Keratinocyte (primary cell): ENCODE measurements around the gene MAPT. TPM values are rescaled to one million over a fixed set of nuclear protein-coding genes. Genes with fewer than 3 reads are reported as not detected.

Experiments used
- DNase-seq: peaks from one replicate; pipeline ENCODE4 v3.0.0-alpha.2; 2011; ENCODE audit warnings: low read depth, missing footprints, low spot score
- FAIRE-seq: peaks from 2 replicates; lab custom pipeline; 2011; peaks lifted over from hg19 to GRCh38; lab: Jason Lieb, UNC
- H2AFZ ChIP-seq: 2 replicates; pipeline ENCODE4 v1.6.0; 2012; ENCODE audit warnings: low read length, control low read depth, inconsistent platforms; ENCODE audit not compliant: control insufficient read depth
- H3K27ac ChIP-seq: 2 replicates; pipeline ENCODE4 v1.5.1; 2011; ENCODE audit warnings: low read length; ENCODE audit not compliant: control insufficient read depth, insufficient read depth
- H3K27me3 ChIP-seq: 3 replicates; pipeline ENCODE4 v1.6.0; 2011; ENCODE audit warnings: low read length; ENCODE audit not compliant: control insufficient read depth, insufficient read depth; ENCODE audit errors: extremely low read depth
- H3K36me3 ChIP-seq, 2 experiments: 2 replicates in 1 of 2; 3 replicates in 1 of 2; pipeline ENCODE4 v1.5.1; 2011; ENCODE audit warnings: low read length in 2 of 2, mild to moderate bottlenecking in 1 of 2; ENCODE audit not compliant: control insufficient read depth in 2 of 2, insufficient read depth in 2 of 2; ENCODE audit errors: extremely low read depth in 1 of 2
- H3K4me1 ChIP-seq: 3 replicates; pipeline ENCODE4 v1.5.1; 2011; ENCODE audit warnings: low read length; ENCODE audit not compliant: control insufficient read depth, insufficient read depth; ENCODE audit errors: extremely low read depth
- H3K4me2 ChIP-seq: 3 replicates; pipeline ENCODE4 v1.6.0; 2011; ENCODE audit warnings: low read depth, low read length; ENCODE audit not compliant: control insufficient read depth, insufficient read depth; ENCODE audit errors: extremely low read depth
- H3K4me3 ChIP-seq, 3 experiments: fragments of 200-600 bp in 1 of 3; sonication (generic) in 1 of 3; 2 replicates in 2 of 3; 3 replicates in 1 of 3; pipeline ENCODE4 v1.5.1; 2011 to 2016; ENCODE audit warnings: low read length in 3 of 3, mild to moderate bottlenecking in 3 of 3, control low read depth in 2 of 3, inconsistent platforms in 1 of 3, low read depth in 1 of 3, mixed read lengths in 1 of 3, mixed run types in 1 of 3, moderate library complexity in 1 of 3; ENCODE audit not compliant: control insufficient read depth in 2 of 3, insufficient read depth in 2 of 3; ENCODE audit errors: extremely low read depth in 1 of 3
- H3K79me2 ChIP-seq: 2 replicates; pipeline ENCODE4 v1.6.0; 2012; ENCODE audit warnings: low read length; ENCODE audit not compliant: control insufficient read depth, insufficient read depth
- H3K9ac ChIP-seq: 3 replicates; pipeline ENCODE4 v1.6.0; 2011; ENCODE audit warnings: low read length; ENCODE audit not compliant: control insufficient read depth, insufficient read depth; ENCODE audit errors: extremely low read depth
- H3K9me1 ChIP-seq: 3 replicates; pipeline ENCODE4 v1.6.0; 2011; ENCODE audit warnings: low read length; ENCODE audit not compliant: control insufficient read depth, insufficient read depth; ENCODE audit errors: extremely low read depth
- H3K9me3 ChIP-seq: 2 replicates; pipeline ENCODE4 v1.5.1; 2012; ENCODE audit warnings: low read depth, low read length; ENCODE audit not compliant: control insufficient read depth
- H4K20me1 ChIP-seq: 3 replicates; pipeline ENCODE4 v1.6.0; 2011; ENCODE audit warnings: low read length; ENCODE audit not compliant: control insufficient read depth, insufficient read depth; ENCODE audit errors: extremely low read depth
- EZH2 ChIP-seq: IDR thresholded peaks from one replicate; pipeline ENCODE4 v1.6.1; 2012; ENCODE audit warnings: inconsistent platforms, mild to moderate bottlenecking, low read length, moderate library complexity
- dilution Hi-C: fragments of 300-500 bp; cut with MboI; formaldehyde crosslinking; loops from one replicate; pipeline ENCODE4 v1.7.0; 2020; ENCODE audit warnings: low sequenced_read_pairs; ENCODE audit not compliant: extremely low pct_ligation_motif_present
- polyA plus RNA-seq, 5 experiments: library from polyadenylated mRNA; depleted of rRNA in 3 of 5; stranded (reverse) in 3 of 5; stranded (forward) in 1 of 5; unstranded in 1 of 5; fragments of >200 nt; gene quantifications; 1 replicate in 1 of 5; 2 replicates in 3 of 5; 3 replicates in 1 of 5; pipeline versions ENCODE4 v1.2.1 to v1.2.3, GENCODE V29; 2011 to 2012; ENCODE audit warnings: missing spikeins in 2 of 5, low read depth in 1 of 5, low replicate concordance in 1 of 5
- TF ChIP-seq, protein P1 (sequence below), 3 experiments: IDR thresholded peaks in 1 of 3; conservative IDR thresholded peaks in 1 of 3; optimal IDR thresholded peaks in 1 of 3; 2 replicates in 2 of 3; 3 replicates in 1 of 3; pipeline versions ENCODE3 to v1.5.1; 2011; ENCODE audit warnings: low read length in 3 of 3, mild to moderate bottlenecking in 3 of 3, moderate library complexity in 2 of 3, control low read depth in 1 of 3, inconsistent platforms in 1 of 3; ENCODE audit not compliant: insufficient read depth in 2 of 3; ENCODE audit errors: extremely low read depth in 1 of 3

MAPT gene
- polyA plus RNA-seq, 1 donor (not counting 4 experiments of a cell fraction or from before 2014, with no cell fraction given) = 0.08 TPM

GRCh38 chr17:45982791-45983613 is 88.6 kb downstream of the MAPT start:
- no peak overlapping the region for H3K9ac ChIP-seq
- no peaks in the 10 kb centered on the region for H3K9me3 ChIP-seq
- no peak overlapping the region for H3K27ac ChIP-seq
- H3K36me3 ChIP-seq = no peaks in the 10 kb centered on the region
- FAIRE-seq = no peak
- H3K4me2 ChIP-seq = no peak overlapping the region
- H3K4me3 ChIP-seq = no peak overlapping the region
- no peaks in the 10 kb centered on the region for H4K20me1 ChIP-seq
- H3K27me3 ChIP-seq = no peaks in the 10 kb centered on the region
- no peak for DNase-seq
- H3K4me1 ChIP-seq = no peaks in the 10 kb centered on the region
- no peak overlapping the region for H2AFZ ChIP-seq
- H3K79me2 ChIP-seq = no peaks in the 10 kb centered on the region
- H3K9me1 ChIP-seq = no peaks in the 10 kb centered on the region
- TF ChIP-seq EZH2 = no peak
- dilution Hi-C loops = no loop called here

DNA sequence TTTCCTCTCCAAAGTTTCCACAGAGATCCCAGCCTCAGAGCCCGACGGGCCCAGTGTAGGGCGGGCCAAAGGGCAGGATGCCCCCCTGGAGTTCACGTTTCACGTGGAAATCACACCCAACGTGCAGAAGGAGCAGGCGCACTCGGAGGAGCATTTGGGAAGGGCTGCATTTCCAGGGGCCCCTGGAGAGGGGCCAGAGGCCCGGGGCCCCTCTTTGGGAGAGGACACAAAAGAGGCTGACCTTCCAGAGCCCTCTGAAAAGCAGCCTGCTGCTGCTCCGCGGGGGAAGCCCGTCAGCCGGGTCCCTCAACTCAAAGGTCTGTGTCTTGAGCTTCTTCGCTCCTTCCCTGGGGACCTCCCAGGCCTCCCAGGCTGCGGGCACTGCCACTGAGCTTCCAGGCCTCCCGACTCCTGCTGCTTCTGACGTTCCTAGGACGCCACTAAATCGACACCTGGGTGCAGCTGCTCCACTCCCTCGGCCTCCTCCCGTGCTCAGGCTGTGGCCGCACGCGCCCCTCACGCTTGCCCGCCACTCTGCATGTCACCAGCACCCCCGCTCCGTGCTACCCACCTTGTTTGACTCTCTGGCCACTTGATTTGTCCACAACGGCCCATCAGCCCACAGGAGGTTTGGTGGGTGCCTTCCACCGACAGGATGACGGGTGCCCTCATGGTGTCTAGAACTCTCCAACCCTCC is 89.4 kb downstream of the MAPT start:
- no peaks in the 10 kb centered on the region for H3K9me3 ChIP-seq
- no peak overlapping the region for H3K4me3 ChIP-seq
- no peaks in the 10 kb centered on the region for H4K20me1 ChIP-seq
- no peaks in the 10 kb centered on the region for H3K36me3 ChIP-seq
- dilution Hi-C loops = no loop called here
- no peak overlapping the region for H2AFZ ChIP-seq
- H3K4me1 ChIP-seq = no peaks in the 10 kb centered on the region
- DNase-seq = no peak
- FAIRE-seq = no peak
- no peaks in the 10 kb centered on the region for H3K79me2 ChIP-seq
- TF ChIP-seq, protein P1, sequence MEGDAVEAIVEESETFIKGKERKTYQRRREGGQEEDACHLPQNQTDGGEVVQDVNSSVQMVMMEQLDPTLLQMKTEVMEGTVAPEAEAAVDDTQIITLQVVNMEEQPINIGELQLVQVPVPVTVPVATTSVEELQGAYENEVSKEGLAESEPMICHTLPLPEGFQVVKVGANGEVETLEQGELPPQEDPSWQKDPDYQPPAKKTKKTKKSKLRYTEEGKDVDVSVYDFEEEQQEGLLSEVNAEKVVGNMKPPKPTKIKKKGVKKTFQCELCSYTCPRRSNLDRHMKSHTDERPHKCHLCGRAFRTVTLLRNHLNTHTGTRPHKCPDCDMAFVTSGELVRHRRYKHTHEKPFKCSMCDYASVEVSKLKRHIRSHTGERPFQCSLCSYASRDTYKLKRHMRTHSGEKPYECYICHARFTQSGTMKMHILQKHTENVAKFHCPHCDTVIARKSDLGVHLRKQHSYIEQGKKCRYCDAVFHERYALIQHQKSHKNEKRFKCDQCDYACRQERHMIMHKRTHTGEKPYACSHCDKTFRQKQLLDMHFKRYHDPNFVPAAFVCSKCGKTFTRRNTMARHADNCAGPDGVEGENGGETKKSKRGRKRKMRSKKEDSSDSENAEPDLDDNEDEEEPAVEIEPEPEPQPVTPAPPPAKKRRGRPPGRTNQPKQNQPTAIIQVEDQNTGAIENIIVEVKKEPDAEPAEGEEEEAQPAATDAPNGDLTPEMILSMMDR (optimal IDR thresholded peaks at IDR 0.05 in 1 of 3, IDR thresholded peaks at IDR 0.05 in 1 of 3, conservative IDR thresholded peaks at IDR 0.05 in 1 of 3; ENCODE audit: extremely low read depth in 1 of 3, insufficient read depth in 2 of 3, low read length in 3 of 3) = no peak
- no peak for TF ChIP-seq EZH2
- H3K9ac ChIP-seq = no peak overlapping the region
- H3K27ac ChIP-seq = no peak overlapping the region
- no peak overlapping the region for H3K4me2 ChIP-seq
- H3K9me1 ChIP-seq = no peaks in the 10 kb centered on the region
- no peaks in the 10 kb centered on the region for H3K27me3 ChIP-seq
